Tibial nerve (tissue), 4 donors: Measurements from ENCODE around the gene PCED1A. TPM values are rescaled to one million over a fixed set of nuclear protein-coding genes. Genes with fewer than 3 reads are reported as not detected.

ENCODE experiments used
- DNase-seq, 2 donors: peaks; one replicate each; pipeline ENCODE4 v3.0.0-alpha.2; 2019; ENCODE audit warnings: low spot score in 2 of 2
- H3K27ac ChIP-seq, 4 donors: fragments of 200-600 bp; sonication (generic) in 3 of 4; one replicate each; pipeline ENCODE4 v1.5.1; 2017 to 2019; ENCODE audit warnings: mild to moderate bottlenecking in 1 of 4
- H3K27me3 ChIP-seq, 2 donors: fragments of 200-600 bp; sonication (generic) in 1 of 2; one replicate each; pipeline versions ENCODE4 v1.5.1 to v1.6.0; 2017 to 2019
- H3K36me3 ChIP-seq, 3 donors: fragments of 200-600 bp; sonication (generic); one replicate each; pipeline ENCODE4 v1.5.1; 2018 to 2019
- H3K4me1 ChIP-seq, 4 donors: fragments of 200-600 bp; sonication (generic) in 3 of 4; one replicate each; pipeline ENCODE4 v1.5.1; 2017 to 2019
- H3K4me3 ChIP-seq, 4 donors: fragments of 200-600 bp; sonication (generic) in 3 of 4; one replicate each; pipeline ENCODE4 v1.5.1; 2017 to 2019; ENCODE audit warnings: mild to moderate bottlenecking in 1 of 4, moderate library complexity in 1 of 4
- H3K9me3 ChIP-seq, 4 donors: fragments of 200-600 bp; sonication (generic) in 3 of 4; one replicate each; pipeline ENCODE4 v1.5.1; 2017 to 2019
- EP300 ChIP-seq, 2 donors: sonication (generic); formaldehyde crosslinking; IDR thresholded peaks; one replicate each; pipeline ENCODE4 v1.6.1; 2017; ENCODE audit warnings: antibody characterized with exemption in 2 of 2, mild to moderate bottlenecking in 1 of 2
- POLR2A ChIP-seq, 2 donors: fragments of 450-650 bp; IDR thresholded peaks; one replicate each; pipeline ENCODE4 v1.6.1; 2017; ENCODE audit warnings: antibody characterized with exemption in 2 of 2, mild to moderate bottlenecking in 2 of 2, moderate library complexity in 2 of 2
- WGBS, 2 donors: methylation state at CpG; one replicate each; pipeline ENCODE4 v1.1.5; 2018; 5-methylcytosine and 5-hydroxymethylcytosine counted together
- total RNA-seq, 4 donors: library from RNA; depleted of rRNA; stranded (reverse); fragments of >200 nt; gene quantifications; one replicate each; pipeline ENCODE4 v1.1.0, GENCODE V29; 2016
- TF ChIP-seq, protein P1 (sequence below), 5 experiments: fragments of 200-600 bp in 3 of 5; fragments of 450-650 bp in 2 of 5; sonication (generic) in 3 of 5; IDR thresholded peaks; one replicate each; pipeline ENCODE4 v1.5.1; 2016 to 2019; ENCODE audit warnings: antibody characterized with exemption in 5 of 5, mild to moderate bottlenecking in 3 of 5, moderate library complexity in 2 of 5

The PCED1A gene
- total RNA-seq, 4 donors from 2014 or later: 36.8 to 84.6 (median 62.3) TPM

- Histone ChIP-seq H3K27me3 (peaks cover 0 to 49% of the 10 kb centered on the region in 2 donors), H3K9me3 (no peaks in the 10 kb centered on the region), H3K4me3 (no peak overlapping the region), H3K27ac (no peak overlapping the region), H3K4me1 (peaks cover 0 to 14% (median 2%) of the 10 kb centered on the region in 4 donors), H3K36me3 (no peaks in the 10 kb centered on the region)
- 85 to 91% methylated on average over 9 to 24 of the region's 24 CpGs for WGBS, 2 donors
- no peak for DNase-seq
- TF ChIP-seq POLR2A (IDR thresholded peaks at IDR 0.05) (no peak), EP300 (IDR thresholded peaks at IDR 0.05) (no peak)
- TF ChIP-seq, protein P1, sequence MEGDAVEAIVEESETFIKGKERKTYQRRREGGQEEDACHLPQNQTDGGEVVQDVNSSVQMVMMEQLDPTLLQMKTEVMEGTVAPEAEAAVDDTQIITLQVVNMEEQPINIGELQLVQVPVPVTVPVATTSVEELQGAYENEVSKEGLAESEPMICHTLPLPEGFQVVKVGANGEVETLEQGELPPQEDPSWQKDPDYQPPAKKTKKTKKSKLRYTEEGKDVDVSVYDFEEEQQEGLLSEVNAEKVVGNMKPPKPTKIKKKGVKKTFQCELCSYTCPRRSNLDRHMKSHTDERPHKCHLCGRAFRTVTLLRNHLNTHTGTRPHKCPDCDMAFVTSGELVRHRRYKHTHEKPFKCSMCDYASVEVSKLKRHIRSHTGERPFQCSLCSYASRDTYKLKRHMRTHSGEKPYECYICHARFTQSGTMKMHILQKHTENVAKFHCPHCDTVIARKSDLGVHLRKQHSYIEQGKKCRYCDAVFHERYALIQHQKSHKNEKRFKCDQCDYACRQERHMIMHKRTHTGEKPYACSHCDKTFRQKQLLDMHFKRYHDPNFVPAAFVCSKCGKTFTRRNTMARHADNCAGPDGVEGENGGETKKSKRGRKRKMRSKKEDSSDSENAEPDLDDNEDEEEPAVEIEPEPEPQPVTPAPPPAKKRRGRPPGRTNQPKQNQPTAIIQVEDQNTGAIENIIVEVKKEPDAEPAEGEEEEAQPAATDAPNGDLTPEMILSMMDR (IDR thresholded peaks at IDR 0.05): no peak
These were observed 45.0 kb downstream of the PCED1A start for GRCh38 chr20:2795451-2795850.

DNA sequence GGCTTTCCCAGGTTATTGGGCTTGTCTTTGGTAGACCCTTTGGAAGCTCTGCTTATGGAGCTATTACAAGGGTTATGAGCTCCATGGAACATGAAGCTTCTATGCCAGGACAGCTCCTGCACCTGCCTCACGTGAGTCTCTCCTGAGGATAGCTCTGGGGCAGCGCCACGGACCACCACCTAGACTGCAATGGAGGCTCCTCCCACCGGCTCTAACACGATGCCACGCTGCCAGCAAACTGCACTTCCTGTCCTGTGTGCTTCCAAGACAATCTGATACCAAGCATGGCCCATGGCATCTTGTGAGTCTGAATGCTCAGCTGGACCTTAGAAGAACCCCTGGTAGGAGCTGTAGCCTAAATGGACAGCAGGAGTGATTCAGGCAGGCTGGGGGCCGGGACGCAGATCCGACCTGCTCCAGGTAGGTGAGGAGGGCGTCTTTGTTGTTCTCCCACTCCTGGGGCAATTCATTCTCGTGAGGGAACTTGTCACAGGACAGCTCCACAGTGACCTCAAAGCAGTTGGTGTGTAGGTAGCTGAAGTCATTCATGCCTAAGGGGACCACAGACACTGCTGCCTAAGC, 45.5 kb downstream of the PCED1A start:
- no peak overlapping the region for H3K4me3 ChIP-seq
- peaks cover 0 to 44% of the 10 kb centered on the region in 2 donors for H3K27me3 ChIP-seq
- H3K9me3 ChIP-seq: peaks cover 0 to 2% (median 0%) of the 10 kb centered on the region in 4 donors
- H3K27ac ChIP-seq: no peak overlapping the region
- TF ChIP-seq EP300 (IDR thresholded peaks at IDR 0.05): no peak
- TF ChIP-seq POLR2A (IDR thresholded peaks at IDR 0.05): no peak
- TF ChIP-seq, protein P1 (IDR thresholded peaks at IDR 0.05): no peak
- DNase-seq: no peak
- H3K4me1 ChIP-seq: peaks cover 0 to 9% (median 0%) of the 10 kb centered on the region in 4 donors
- no peaks in the 10 kb centered on the region for H3K36me3 ChIP-seq
- WGBS, 2 donors: 82 to 83% methylated on average over 11 of the region's 11 CpGs

- DNase-seq: no peak
- Histone ChIP-seq H3K4me1 (peaks cover 0 to 2% (median 0%) of the 10 kb centered on the region in 4 donors), H3K27ac (no peak overlapping the region), H3K4me3 (no peak overlapping the region), H3K9me3 (peaks cover 0 to 6% (median 0%) of the 10 kb centered on the region in 4 donors), H3K27me3 (peaks cover 0 to 42% of the 10 kb centered on the region in 2 donors), H3K36me3 (no peaks in the 10 kb centered on the region)
- 78% methylated on average over 17 to 23 of the region's 23 CpGs for WGBS, 2 donors
- TF ChIP-seq POLR2A (IDR thresholded peaks at IDR 0.05): no peak
These were observed 46.2 kb downstream of the PCED1A start for GRCh38 chr20:2794202-2794748.

DNA sequence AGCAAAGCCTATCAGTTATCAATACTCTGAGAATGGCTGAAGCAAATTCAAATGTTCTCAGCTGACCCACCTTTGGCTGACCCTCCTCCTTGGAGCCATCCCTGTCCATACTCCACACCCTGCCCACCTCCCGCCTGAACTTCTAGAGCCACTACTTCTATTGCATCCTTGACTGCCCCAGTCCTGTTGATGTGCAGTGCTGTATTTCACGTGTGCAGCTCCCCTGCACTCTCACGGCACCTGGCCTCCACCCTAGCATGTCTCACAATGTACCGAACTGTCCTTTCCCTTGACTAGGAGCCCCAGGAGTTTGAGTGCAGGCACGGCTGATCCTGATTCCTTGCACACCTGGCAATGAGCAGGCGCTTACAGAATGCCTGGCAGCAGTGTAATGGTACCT, 47.0 kb downstream of the PCED1A start:
- Histone ChIP-seq H3K4me3 (no peak overlapping the region), H3K36me3 (no peaks in the 10 kb centered on the region), H3K27me3 (peaks cover 0 to 38% of the 10 kb centered on the region in 2 donors), H3K9me3 (peaks cover 0 to 6% (median 0%) of the 10 kb centered on the region in 4 donors), H3K4me1 (no peaks in the 10 kb centered on the region), H3K27ac (no peak overlapping the region)
- DNase-seq: no peak
- WGBS, 2 donors: 87 to 88% methylated on average over 6 of the region's 6 CpGs
- TF ChIP-seq, protein P1 (IDR thresholded peaks at IDR 0.05): no peak
- TF ChIP-seq POLR2A (IDR thresholded peaks at IDR 0.05) (no peak), EP300 (IDR thresholded peaks at IDR 0.05) (no peak)

Other genes with a start within 250 kb of the PCED1A start
- gene NOP56, start 188.0 kb downstream of the PCED1A start, total RNA-seq: 100 to 1,000 TPM in 1 of 4 donors, 10 to 100 TPM in 3; 80.0 to 141 (median 87.6) TPM
- gene IDH3B, start 176.4 kb downstream of the PCED1A start, total RNA-seq: 100 to 1,000 TPM; 101 to 141 (median 116) TPM
- 10 to 100 TPM in 2 of 4 donors, 1 to 10 TPM in 2; 4.8 to 17.5 (median 10.4) TPM for gene EBF4, start 147.9 kb downstream of the PCED1A start, total RNA-seq
- 1 to 10 TPM; 1.6 to 3.6 (median 1.9) TPM for gene CPXM1, start 40.0 kb downstream of the PCED1A start, total RNA-seq
- not detected for gene C20orf141, start 25.7 kb downstream of the PCED1A start, total RNA-seq
- gene TMEM239, start 24.3 kb downstream of the PCED1A start, total RNA-seq: not detected
- gene VPS16, start 90 bp upstream of the PCED1A start, total RNA-seq: 10 to 100 TPM; 17.9 to 51.3 (median 31.9) TPM
- 100 to 1,000 TPM in 1 of 4 donors, 10 to 100 TPM in 3; 46.3 to 119 (median 67.4) TPM for gene PTPRA, start 32.8 kb upstream of the PCED1A start, total RNA-seq
- gene GNRH2, start 203.0 kb upstream of the PCED1A start, total RNA-seq: 1 to 10 TPM in 1 of 4 donors, not detected in 3; 4.6 TPM
- gene MRPS26, start 205.4 kb upstream of the PCED1A start, total RNA-seq: 10 to 100 TPM; 43.2 to 87.9 (median 59.5) TPM
- gene OXT, start 231.0 kb upstream of the PCED1A start, total RNA-seq: 1 to 10 TPM in 1 of 4 donors, not detected in 3; 1.8 TPM
- gene AVP, start 244.1 kb upstream of the PCED1A start, total RNA-seq: not detected